GM12875 (cell line): Measurements from ENCODE around the gene COX5A.

Source experiments
- H3K4me3 ChIP-seq: one replicate; pipeline ENCODE4 v1.5.1; 2011; ENCODE audit warnings: low read depth, low read length, control low read depth
- CTCF ChIP-seq: IDR thresholded peaks from 2 replicates; pipeline ENCODE4 v1.5.1; 2011; ENCODE audit warnings: low read depth, mild to moderate bottlenecking, control low read depth, inconsistent platforms, low read length, moderate library complexity, borderline replicate concordance; ENCODE audit not compliant: insufficient read depth

Gene COX5A

GRCh38 chr15:74967670-74968069 is 29.8 kb upstream of the COX5A start:
- TF ChIP-seq CTCF, result no peak
- no peak overlapping the region for H3K4me3 ChIP-seq

GRCh38 chr15:74964794-74965193 is 26.9 kb upstream of the COX5A start:
- H3K4me3 ChIP-seq, result no peak overlapping the region
- TF ChIP-seq CTCF, result no peak

GRCh38 chr15:74963213-74963612 is 25.3 kb upstream of the COX5A start:
- no peak for TF ChIP-seq CTCF

DNA sequence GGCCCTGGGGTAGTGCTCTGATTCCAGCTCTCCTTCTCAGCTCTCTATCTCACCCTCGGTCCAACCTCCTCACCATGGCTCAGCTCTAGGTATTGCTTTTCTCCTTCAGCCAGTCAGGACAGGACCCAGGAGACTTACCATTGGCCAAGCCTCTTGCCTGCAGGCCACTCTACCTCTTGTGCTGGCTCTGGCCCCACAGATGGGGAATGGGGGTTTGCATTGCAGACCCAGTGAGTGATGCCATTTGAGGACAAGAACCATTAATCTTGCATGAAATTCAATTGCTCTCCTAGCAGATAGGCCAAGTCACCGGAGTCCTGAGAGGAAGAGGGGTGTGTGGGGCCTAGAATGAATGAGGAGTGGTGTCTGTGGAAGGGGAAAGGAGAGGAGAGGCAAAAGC is 24.8 kb upstream of the COX5A start:
- TF ChIP-seq CTCF, result no peak
- H3K4me3 ChIP-seq, result no peak overlapping the region

More at GRCh38 chr15:74963213-74963612, 25.3 kb upstream of the COX5A start:
- H3K4me3 ChIP-seq, result no peak overlapping the region

DNA sequence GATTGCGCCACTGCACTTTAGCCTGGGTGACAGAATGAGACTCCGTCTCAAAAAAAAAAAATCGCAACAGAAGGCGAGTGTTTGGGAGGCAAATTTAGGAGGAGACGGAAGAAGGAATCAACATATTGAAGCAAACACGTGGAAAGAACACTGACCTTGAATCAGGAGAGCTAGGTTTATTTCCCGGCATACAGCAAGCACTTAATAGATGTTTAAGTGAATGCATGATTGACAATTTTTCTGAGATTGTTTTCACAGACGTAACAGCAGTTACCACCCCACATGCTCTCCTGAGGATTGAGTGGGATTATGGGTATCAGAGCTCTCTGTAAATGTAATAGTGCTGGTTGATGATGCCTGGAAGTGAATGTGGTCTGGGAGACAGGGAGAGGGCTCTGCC is 24.3 kb upstream of the COX5A start:
- no peak for TF ChIP-seq CTCF

DNA sequence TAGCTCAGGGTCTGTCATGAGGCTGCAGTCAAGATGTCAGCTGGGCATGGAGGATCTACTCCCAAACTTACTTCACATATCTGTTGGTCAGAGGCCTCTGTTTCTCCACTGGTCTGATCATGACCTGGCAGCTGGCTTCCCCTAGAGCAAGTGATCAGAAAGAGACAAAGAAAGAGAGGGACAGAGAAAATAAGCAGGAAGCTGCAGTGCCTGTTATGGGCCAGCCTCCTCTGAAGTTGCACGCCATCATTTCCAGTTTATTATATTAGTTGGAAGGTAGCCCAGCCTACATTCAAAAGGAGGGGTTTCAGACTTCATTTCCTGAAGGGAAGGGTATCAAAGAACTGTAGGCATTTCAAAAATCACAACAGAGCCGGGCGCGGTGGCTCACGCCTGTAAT is 23.7 kb upstream of the COX5A start:
- H3K4me3 ChIP-seq, result no peak overlapping the region
- no peak for TF ChIP-seq CTCF

More for the DNA sequence above, 24.3 kb upstream of the COX5A start:
- no peak overlapping the region for H3K4me3 ChIP-seq

GRCh38 chr15:74960995-74961588 is 23.2 kb upstream of the COX5A start:
- TF ChIP-seq CTCF, result no peak
- H3K4me3 ChIP-seq, result no peak overlapping the region
